AG04449 (cell line): Measurements from ENCODE around the gene PARVA.
A peak's percentile ranks its signal among the peaks of the same experiment; 100 is the strongest.

ENCODE experiments used
- CTCF ChIA-PET: fragments of 350-600 bp; formaldehyde crosslinking; extraction: SDS; loops from one replicate; lab custom pipeline; 2021; ENCODE audit warnings: antibody characterized with exemption; lab: Yijun Ruan, JAX
- POLR2A ChIA-PET: fragments of 400-600, 350-600 bp; formaldehyde crosslinking; extraction: SDS; loops from one replicate; lab custom pipeline; 2020; ENCODE audit warnings: antibody characterized with exemption, inconsistent platforms; lab: Yijun Ruan, JAX
- DNase-seq: peaks from one replicate; pipeline ENCODE4 v3.0.0-alpha.2; 2010; ENCODE audit warnings: low read depth, low spot score
- H3K4me3 ChIP-seq: 2 replicates; pipeline ENCODE4 v1.5.1; 2011; ENCODE audit warnings: low read depth, mild to moderate bottlenecking, control low read depth, low read length
- TF ChIP-seq, protein P1 (sequence below): IDR thresholded peaks from one replicate; pipeline ENCODE4 v1.5.1; 2011; ENCODE audit warnings: mild to moderate bottlenecking, moderate library complexity, low read length, control low read depth, inconsistent platforms; ENCODE audit not compliant: insufficient read depth; ENCODE audit errors: missing control alignments

The PARVA gene

DNA sequence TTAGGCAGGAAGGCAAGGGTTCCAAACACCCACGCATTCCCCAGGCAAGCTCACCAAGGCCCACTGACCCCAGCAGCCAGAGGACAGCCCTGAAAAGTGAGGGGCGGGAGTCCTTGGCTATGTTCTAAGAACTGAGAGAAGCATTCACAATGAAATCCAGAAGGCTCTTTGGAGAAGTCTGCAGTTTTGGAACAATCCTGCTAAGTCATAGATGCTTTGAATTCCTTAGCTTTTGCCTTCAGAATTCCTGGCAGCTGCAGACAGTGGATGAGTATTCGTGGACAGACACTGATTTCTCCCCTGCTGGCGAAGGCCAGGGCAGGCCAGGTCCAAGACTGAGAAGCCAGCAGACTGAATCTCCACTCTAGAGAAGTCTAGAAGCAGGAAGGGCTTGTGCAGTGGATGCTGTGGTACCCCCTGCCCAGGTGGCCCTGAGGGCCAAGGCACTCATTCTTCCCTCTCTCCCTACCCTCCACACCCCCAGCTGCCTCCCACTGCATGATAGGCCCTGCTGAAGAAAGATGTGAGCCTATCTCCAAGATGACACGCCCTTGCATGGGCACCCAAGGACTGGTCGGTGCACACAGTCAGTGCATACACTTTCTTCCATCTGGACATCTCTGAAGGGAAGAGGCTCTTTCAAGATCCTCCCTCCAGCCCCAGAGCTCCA, 163.7 kb downstream of the PARVA start:
- ChIA-PET CTCF (interaction anchor here (0.6 to 4.0 kb wide), 14 partner anchors 10 to 352 kb away, joined by 3 to 18 read pairs (median 5); partner anchors contain the start of gene PARVA), POLR2A (interaction anchor here (1.1 to 1.7 kb wide), 4 partner anchors 9 to 206 kb away, joined by 3 to 6 read pairs (median 4); no protein-coding TSS in a partner anchor)
- peak; percentile 83 for DNase-seq
- TF ChIP-seq, protein P1, sequence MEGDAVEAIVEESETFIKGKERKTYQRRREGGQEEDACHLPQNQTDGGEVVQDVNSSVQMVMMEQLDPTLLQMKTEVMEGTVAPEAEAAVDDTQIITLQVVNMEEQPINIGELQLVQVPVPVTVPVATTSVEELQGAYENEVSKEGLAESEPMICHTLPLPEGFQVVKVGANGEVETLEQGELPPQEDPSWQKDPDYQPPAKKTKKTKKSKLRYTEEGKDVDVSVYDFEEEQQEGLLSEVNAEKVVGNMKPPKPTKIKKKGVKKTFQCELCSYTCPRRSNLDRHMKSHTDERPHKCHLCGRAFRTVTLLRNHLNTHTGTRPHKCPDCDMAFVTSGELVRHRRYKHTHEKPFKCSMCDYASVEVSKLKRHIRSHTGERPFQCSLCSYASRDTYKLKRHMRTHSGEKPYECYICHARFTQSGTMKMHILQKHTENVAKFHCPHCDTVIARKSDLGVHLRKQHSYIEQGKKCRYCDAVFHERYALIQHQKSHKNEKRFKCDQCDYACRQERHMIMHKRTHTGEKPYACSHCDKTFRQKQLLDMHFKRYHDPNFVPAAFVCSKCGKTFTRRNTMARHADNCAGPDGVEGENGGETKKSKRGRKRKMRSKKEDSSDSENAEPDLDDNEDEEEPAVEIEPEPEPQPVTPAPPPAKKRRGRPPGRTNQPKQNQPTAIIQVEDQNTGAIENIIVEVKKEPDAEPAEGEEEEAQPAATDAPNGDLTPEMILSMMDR, result peak; percentile 65
- no peak overlapping the region for H3K4me3 ChIP-seq

DNA sequence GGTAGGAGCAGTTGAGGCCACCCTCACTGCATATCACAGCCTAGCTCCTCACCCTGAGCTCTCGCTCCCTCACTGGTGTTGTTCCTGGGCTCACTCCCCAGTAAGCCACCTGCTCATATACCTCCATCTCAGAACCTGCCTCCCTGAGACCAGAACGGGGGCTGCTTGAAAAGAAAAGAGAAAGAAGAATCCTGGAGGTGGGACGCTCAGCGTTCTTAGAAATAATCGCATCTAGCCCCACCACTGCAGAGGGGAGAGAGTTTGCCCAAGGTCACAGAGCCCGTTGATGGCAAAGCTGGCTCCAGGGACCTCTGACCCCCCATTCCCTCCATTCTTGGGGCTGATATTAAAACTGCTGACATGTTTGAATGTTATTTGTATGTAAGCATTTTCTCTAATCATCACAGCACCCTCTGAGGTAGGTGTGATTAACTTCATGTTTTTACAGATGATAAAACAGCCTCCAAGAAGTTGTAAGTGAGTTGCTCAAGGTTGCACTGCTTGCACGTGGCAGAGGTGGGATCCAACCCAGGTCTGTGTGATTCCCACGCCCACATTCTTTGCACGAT, 164.3 kb downstream of the PARVA start:
- CTCF ChIA-PET, result interaction anchor here (0.6 to 4.0 kb wide), 10 partner anchors 10 to 352 kb away, joined by 3 to 18 read pairs (median 6); partner anchors contain the start of gene PARVA
- POLR2A ChIA-PET, result interaction anchor here (1.1 to 1.7 kb wide), 3 partner anchors 8 to 15 kb away, joined by 4 to 6 read pairs (median 5); no protein-coding TSS in a partner anchor
- TF ChIP-seq, protein P1, result no peak
- no peak overlapping the region for H3K4me3 ChIP-seq
- DNase-seq, result no peak

DNA sequence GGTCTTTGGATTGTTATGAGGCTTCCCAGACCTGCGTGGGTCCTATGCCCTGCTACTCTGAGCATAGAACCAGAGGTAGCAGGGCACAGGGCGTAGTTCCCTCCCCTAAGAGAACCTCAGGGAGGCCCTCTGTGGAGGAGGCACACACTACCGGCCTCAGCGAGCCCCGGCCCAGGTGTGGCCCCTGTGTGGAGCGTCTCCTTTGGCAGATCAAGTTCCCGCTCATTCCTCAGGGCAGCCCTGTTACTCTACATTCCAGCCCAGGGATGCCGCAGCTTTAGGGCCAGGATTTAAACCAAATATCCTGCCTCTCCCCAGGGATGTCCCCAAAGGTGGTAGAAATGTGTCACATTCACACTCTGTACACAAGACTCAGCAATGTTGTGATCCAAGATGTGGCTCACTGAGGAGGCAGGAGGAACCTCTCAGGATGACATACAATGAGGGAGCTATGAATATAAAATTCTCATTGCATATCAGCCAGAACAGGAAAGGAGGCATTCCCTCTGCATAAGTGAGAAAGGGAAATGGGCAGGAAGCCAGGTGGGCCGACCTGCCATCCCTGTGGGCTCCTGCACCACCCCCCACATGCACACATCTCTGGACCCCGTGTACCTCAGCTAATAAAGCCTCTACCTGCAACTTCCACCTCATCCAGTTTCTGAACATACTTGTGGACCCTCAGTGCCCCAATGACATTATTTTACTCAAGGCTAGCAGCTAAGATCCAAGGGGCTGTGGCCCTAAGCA, 165.0 kb downstream of the PARVA start:
- ChIA-PET POLR2A (no interaction called here), CTCF (interaction anchor here (0.7 to 4.0 kb wide), 4 partner anchors 11 to 254 kb away, joined by 4 to 18 read pairs (median 10); no protein-coding TSS in a partner anchor)
- H3K4me3 ChIP-seq, result no peak overlapping the region
- no peak for DNase-seq
- TF ChIP-seq, protein P1, result no peak

DNA sequence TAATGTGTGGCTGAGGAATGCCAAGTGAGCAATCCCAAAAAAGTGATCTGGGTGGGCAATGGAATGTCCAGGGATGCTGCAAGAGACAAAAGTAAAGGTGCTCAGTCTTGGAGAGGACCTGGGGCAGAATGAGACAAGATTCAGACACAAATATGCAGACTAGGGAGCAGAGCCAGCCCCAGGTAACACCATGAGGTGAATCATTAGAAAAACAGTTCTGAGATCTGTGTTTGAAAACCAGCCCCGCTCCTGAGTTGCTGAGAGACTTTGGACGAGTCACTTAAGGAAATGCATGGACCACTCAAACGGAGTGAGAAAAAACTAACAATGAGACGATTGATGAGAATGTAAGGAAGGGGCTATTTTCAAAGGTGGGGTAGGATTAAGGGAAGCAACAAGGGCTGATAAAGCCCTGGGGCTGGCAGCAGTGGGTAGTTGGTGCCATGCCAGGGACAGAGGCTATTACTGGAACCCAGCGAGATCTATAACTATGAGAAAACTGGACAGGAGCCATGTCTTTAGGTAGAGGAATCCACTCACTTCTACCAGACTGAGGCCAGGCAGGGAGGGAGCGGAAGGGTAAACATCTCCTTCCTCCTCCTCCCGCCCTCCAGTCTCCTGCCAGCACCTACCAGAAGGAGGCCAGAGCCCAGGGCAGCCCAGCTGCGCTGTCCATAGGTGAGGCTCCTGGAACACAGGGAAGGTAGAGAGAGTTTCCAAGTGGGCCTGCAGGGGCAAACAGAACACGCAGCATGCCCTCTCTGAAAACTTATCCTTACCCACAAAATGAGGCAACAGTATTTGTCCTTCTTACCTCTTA, 166.4 kb downstream of the PARVA start:
- POLR2A ChIA-PET, result no interaction called here
- no peak for DNase-seq
- CTCF ChIA-PET, result no interaction called here
- H3K4me3 ChIP-seq, result no peak overlapping the region
- TF ChIP-seq, protein P1, result no peak

DNA sequence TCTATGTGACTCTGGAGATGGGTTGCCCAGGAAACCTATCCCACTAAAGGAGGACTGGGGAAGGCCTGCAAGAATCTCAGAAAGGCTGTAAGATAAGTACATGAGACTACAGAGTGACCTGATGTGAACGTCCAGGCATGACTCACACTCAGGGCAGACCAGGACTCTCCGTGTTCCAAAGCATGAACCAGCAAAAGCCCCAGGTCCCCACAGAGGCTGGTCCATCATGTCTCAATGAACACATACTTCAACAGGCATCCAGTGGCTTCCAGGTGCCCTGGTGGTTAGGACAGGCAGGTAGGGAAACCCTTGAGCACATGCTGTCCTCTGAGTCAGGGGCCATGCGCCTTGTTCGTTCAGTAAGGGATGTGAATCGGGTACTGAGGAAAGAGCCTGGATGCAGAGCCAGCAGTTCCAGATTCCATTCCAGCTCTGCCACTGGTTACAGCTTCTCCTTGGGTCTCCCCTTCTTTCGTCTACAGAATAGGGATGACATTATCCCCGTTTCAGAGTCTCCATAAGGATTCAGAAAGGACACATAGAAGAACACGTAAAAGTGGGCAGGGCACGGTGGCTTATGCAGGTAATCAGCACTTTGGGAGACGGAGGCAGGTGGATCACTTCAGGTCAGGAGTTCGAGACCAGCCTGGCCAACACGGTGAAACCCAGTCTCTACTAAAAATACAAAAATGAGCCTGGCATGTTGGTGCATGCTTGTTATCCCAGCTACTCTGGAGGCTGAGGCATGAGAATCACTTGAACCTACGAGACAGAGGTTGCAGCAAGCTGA, 167.8 kb downstream of the PARVA start:
- POLR2A ChIA-PET, result no interaction called here

More for the DNA sequence above, 167.8 kb downstream of the PARVA start:
- CTCF ChIA-PET, result interaction anchor here (0.9 kb wide), 1 partner anchor 214 kb away, joined by 3 read pairs; no protein-coding TSS in a partner anchor
- H3K4me3 ChIP-seq, result no peak overlapping the region
- TF ChIP-seq, protein P1, result no peak
- no peak for DNase-seq
